ENCODE results near the gene DNAJC16. TPM values are rescaled to one million over a fixed set of nuclear protein-coding genes. Genes with fewer than 3 reads are reported as not detected.
A peak's percentile ranks its signal among the peaks of the same experiment; 100 is the strongest.

The DNAJC16 gene
- polyA plus RNA-seq, 1 donor (not counting 4 experiments of a cell fraction or from before 2014, with no cell fraction given), result 13.7 TPM

GRCh38 chr1:15500184-15501178, 26.2 kb upstream of the DNAJC16 start:
- no peaks in the 10 kb centered on the region for H3K4me1 ChIP-seq (ENCODE audit: control insufficient read depth, extremely low read depth, insufficient read depth, low read length)
- no peak for FAIRE-seq
- dilution Hi-C loops (cut with MboI; ENCODE audit: extremely low pct_ligation_motif_present, low sequenced_read_pairs), result no loop called here
- no peaks in the 10 kb centered on the region for H3K27me3 ChIP-seq (ENCODE audit: control insufficient read depth, extremely low read depth, insufficient read depth, low read length)
- H3K9ac ChIP-seq (ENCODE audit: control insufficient read depth, extremely low read depth, insufficient read depth, low read length), result no peak overlapping the region
- H3K79me2 ChIP-seq (ENCODE audit: control insufficient read depth, insufficient read depth, low read length), result no peaks in the 10 kb centered on the region
- TF ChIP-seq, protein P1, sequence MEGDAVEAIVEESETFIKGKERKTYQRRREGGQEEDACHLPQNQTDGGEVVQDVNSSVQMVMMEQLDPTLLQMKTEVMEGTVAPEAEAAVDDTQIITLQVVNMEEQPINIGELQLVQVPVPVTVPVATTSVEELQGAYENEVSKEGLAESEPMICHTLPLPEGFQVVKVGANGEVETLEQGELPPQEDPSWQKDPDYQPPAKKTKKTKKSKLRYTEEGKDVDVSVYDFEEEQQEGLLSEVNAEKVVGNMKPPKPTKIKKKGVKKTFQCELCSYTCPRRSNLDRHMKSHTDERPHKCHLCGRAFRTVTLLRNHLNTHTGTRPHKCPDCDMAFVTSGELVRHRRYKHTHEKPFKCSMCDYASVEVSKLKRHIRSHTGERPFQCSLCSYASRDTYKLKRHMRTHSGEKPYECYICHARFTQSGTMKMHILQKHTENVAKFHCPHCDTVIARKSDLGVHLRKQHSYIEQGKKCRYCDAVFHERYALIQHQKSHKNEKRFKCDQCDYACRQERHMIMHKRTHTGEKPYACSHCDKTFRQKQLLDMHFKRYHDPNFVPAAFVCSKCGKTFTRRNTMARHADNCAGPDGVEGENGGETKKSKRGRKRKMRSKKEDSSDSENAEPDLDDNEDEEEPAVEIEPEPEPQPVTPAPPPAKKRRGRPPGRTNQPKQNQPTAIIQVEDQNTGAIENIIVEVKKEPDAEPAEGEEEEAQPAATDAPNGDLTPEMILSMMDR (optimal IDR thresholded peaks at IDR 0.05 in 1 of 3, IDR thresholded peaks at IDR 0.05 in 1 of 3, conservative IDR thresholded peaks at IDR 0.05 in 1 of 3; ENCODE audit: extremely low read depth in 1 of 3, insufficient read depth in 2 of 3, low read length in 3 of 3), result no peak
- no peak overlapping the region for H3K4me3 ChIP-seq (ENCODE audit: control insufficient read depth in 2 of 3, extremely low read depth in 1 of 3, insufficient read depth in 2 of 3, low read depth in 1 of 3, low read length in 3 of 3)
- no peak for DNase-seq (ENCODE audit: low read depth, low spot score)
- H3K27ac ChIP-seq (ENCODE audit: control insufficient read depth, insufficient read depth, low read length), result no peak overlapping the region
- H3K4me2 ChIP-seq (ENCODE audit: control insufficient read depth, extremely low read depth, insufficient read depth, low read depth, low read length), result no peak overlapping the region
- no peaks in the 10 kb centered on the region for H3K36me3 ChIP-seq (ENCODE audit: control insufficient read depth in 2 of 2, extremely low read depth in 1 of 2, insufficient read depth in 2 of 2, low read length in 2 of 2)
- H3K9me3 ChIP-seq (ENCODE audit: control insufficient read depth, low read depth, low read length), result no peaks in the 10 kb centered on the region
- H2AFZ ChIP-seq (ENCODE audit: control insufficient read depth, low read length), result no peak overlapping the region
- no peaks in the 10 kb centered on the region for H4K20me1 ChIP-seq (ENCODE audit: control insufficient read depth, extremely low read depth, insufficient read depth, low read length)
- H3K9me1 ChIP-seq (ENCODE audit: control insufficient read depth, extremely low read depth, insufficient read depth, low read length), result no peaks in the 10 kb centered on the region

GRCh38 chr1:15501208-15502032, 25.2 kb upstream of the DNAJC16 start:
- no peak for FAIRE-seq
- TF ChIP-seq EZH2 (IDR thresholded peaks at IDR 0.05; ENCODE audit: low read length), result no peak
- TF ChIP-seq, protein P1 (optimal IDR thresholded peaks at IDR 0.05 in 1 of 3, IDR thresholded peaks at IDR 0.05 in 1 of 3, conservative IDR thresholded peaks at IDR 0.05 in 1 of 3; ENCODE audit: extremely low read depth in 1 of 3, insufficient read depth in 2 of 3, low read length in 3 of 3), result peak; percentile 83 to 93 (median 89)
- H3K36me3 ChIP-seq (ENCODE audit: control insufficient read depth in 2 of 2, extremely low read depth in 1 of 2, insufficient read depth in 2 of 2, low read length in 2 of 2), result no peaks in the 10 kb centered on the region
- dilution Hi-C loops (cut with MboI; ENCODE audit: extremely low pct_ligation_motif_present, low sequenced_read_pairs), result no loop called here
- no peak for DNase-seq (ENCODE audit: low read depth, low spot score)
- H2AFZ ChIP-seq (ENCODE audit: control insufficient read depth, low read length), result no peak overlapping the region
- H3K27ac ChIP-seq (ENCODE audit: control insufficient read depth, insufficient read depth, low read length), result no peak overlapping the region
- no peak overlapping the region for H3K4me3 ChIP-seq (ENCODE audit: control insufficient read depth in 2 of 3, extremely low read depth in 1 of 3, insufficient read depth in 2 of 3, low read depth in 1 of 3, low read length in 3 of 3)
- H3K9me3 ChIP-seq (ENCODE audit: control insufficient read depth, low read depth, low read length), result no peaks in the 10 kb centered on the region
- no peak overlapping the region for H3K4me2 ChIP-seq (ENCODE audit: control insufficient read depth, extremely low read depth, insufficient read depth, low read depth, low read length)
- no peaks in the 10 kb centered on the region for H3K79me2 ChIP-seq (ENCODE audit: control insufficient read depth, insufficient read depth, low read length)
- H3K27me3 ChIP-seq (ENCODE audit: control insufficient read depth, extremely low read depth, insufficient read depth, low read length), result no peaks in the 10 kb centered on the region
- H3K4me1 ChIP-seq (ENCODE audit: control insufficient read depth, extremely low read depth, insufficient read depth, low read length), result no peaks in the 10 kb centered on the region
- no peaks in the 10 kb centered on the region for H4K20me1 ChIP-seq (ENCODE audit: control insufficient read depth, extremely low read depth, insufficient read depth, low read length)
- no peaks in the 10 kb centered on the region for H3K9me1 ChIP-seq (ENCODE audit: control insufficient read depth, extremely low read depth, insufficient read depth, low read length)
- no peak overlapping the region for H3K9ac ChIP-seq (ENCODE audit: control insufficient read depth, extremely low read depth, insufficient read depth, low read length)

Measured in keratinocyte (primary cell).